K562 (cell line): ENCODE results near the gene LRMDA. TPM values are rescaled to one million over a fixed set of nuclear protein-coding genes. Genes with fewer than 3 reads are reported as not detected.

Experiments used
- ATAC-seq: fragments of 200-7000 bp; cut with Tn5 transposase; 3 replicates; pipeline ENCODE4 v1.9.1; 2020; ENCODE audit warnings: moderate library complexity
- BruUV-seq: library from RNA; stranded (reverse); fragments of 400-500 nt; replicated peaks from 2 replicates; lab custom pipeline; 2021; lab: Mats Ljungman, UMichigan
- CTCF ChIA-PET: fragments of 300-600 bp; formaldehyde crosslinking; extraction: SDS; loops from one replicate; lab custom pipeline; 2021; ENCODE audit warnings: low intra/inter-chr PET ratio; lab: Yijun Ruan, JAX
- POLR2A ChIA-PET: fragments of 300-600, 350-650 bp; sonication (Branson Sonifier 250); formaldehyde crosslinking; extraction: SDS; loops from one replicate; lab custom pipeline; 2021; ENCODE audit warnings: antibody characterized with exemption, inconsistent platforms; lab: Yijun Ruan, JAX
- DNase-seq, 4 experiments: peaks; one replicate each; pipeline versions ENCODE4 v3.0.0 to v3.0.0-alpha.2; 2011 to 2018; ENCODE audit warnings: low spot score in 3 of 4, mixed read lengths in 3 of 4; ENCODE audit errors: extremely low read depth in 1 of 4
- FAIRE-seq: peaks from 2 replicates; lab custom pipeline; 2011; peaks lifted over from hg19 to GRCh38; lab: Jason Lieb, UNC
- H2AFZ ChIP-seq: 2 replicates; pipeline ENCODE4 v1.6.0; 2011; ENCODE audit warnings: low read depth, low read length, control low read depth, inconsistent platforms
- H3K27ac ChIP-seq: fragments of 200-600 bp; 3 replicates; pipeline ENCODE4 v1.8.0; 2011; ENCODE audit warnings: low read depth, mild to moderate bottlenecking, control low read depth, inconsistent platforms, low read length, moderate library complexity, mixed read lengths; ENCODE audit errors: extremely low read depth
- H3K27me3 ChIP-seq, 2 experiments: fragments of 300-600 bp in 1 of 2; 2 replicates in 1 of 2; 3 replicates in 1 of 2; pipeline versions ENCODE4 v1.6.0 to v1.8.0; 2011; ENCODE audit warnings: inconsistent platforms in 2 of 2, low read length in 2 of 2, mild to moderate bottlenecking in 1 of 2, mixed read lengths in 1 of 2, moderate library complexity in 1 of 2; ENCODE audit not compliant: control insufficient read depth in 2 of 2, insufficient read depth in 2 of 2
- H3K36me3 ChIP-seq: fragments of 300-600 bp; 3 replicates; pipeline ENCODE4 v1.8.0; 2011; ENCODE audit warnings: mild to moderate bottlenecking, low read length, inconsistent platforms; ENCODE audit not compliant: control insufficient read depth, insufficient read depth
- H3K4me1 ChIP-seq, 2 experiments: fragments of 200-600 bp in 1 of 2; replicated peaks in 1 of 2; 2 replicates in 1 of 2; 3 replicates in 1 of 2; pipeline versions ENCODE4 v1.5.1 to v1.8.0; 2011; ENCODE audit warnings: inconsistent platforms in 2 of 2, low read length in 2 of 2, mild to moderate bottlenecking in 1 of 2, mixed read lengths in 1 of 2, moderate library complexity in 1 of 2; ENCODE audit not compliant: control insufficient read depth in 2 of 2, insufficient read depth in 2 of 2
- H3K4me2 ChIP-seq: 2 replicates; pipeline ENCODE4 v1.6.1; 2011; ENCODE audit warnings: low read length, control low read depth, inconsistent platforms, mixed read lengths; ENCODE audit not compliant: insufficient read depth
- H3K4me3 ChIP-seq: fragments of 200-600 bp; sonication (generic), shearing (Covaris generic); 2 replicates; pipeline ENCODE4 v1.5.1; 2016; ENCODE audit warnings: control low read depth, inconsistent platforms
- H3K79me2 ChIP-seq: fragments of 200-600 bp; 3 replicates; pipeline ENCODE4 v1.8.0; 2011; ENCODE audit warnings: low read length, inconsistent platforms; ENCODE audit not compliant: control insufficient read depth, insufficient read depth
- H3K9ac ChIP-seq, 2 experiments: 2 replicates each; pipeline versions ENCODE4 v1.6.0 to v1.6.1; 2011; ENCODE audit warnings: low read depth in 2 of 2, low read length in 2 of 2, control low read depth in 1 of 2, inconsistent platforms in 1 of 2, mild to moderate bottlenecking in 1 of 2, mixed read lengths in 1 of 2; ENCODE audit not compliant: insufficient read depth in 1 of 2
- H3K9me1 ChIP-seq: one replicate; pipeline ENCODE4 v1.6.0; 2011; ENCODE audit warnings: inconsistent platforms, mild to moderate bottlenecking, low read length, moderate library complexity; ENCODE audit not compliant: control insufficient read depth, insufficient read depth
- H3K9me3 ChIP-seq: replicated peaks from 2 replicates; pipeline ENCODE4 v1.5.1; 2011; ENCODE audit warnings: low read depth, low read length, inconsistent platforms; ENCODE audit not compliant: control insufficient read depth, insufficient read depth
- H4K20me1 ChIP-seq: replicated peaks from 2 replicates; pipeline ENCODE4 v1.6.1; 2011; ENCODE audit warnings: low read length, inconsistent platforms, mixed read lengths; ENCODE audit not compliant: control insufficient read depth, insufficient read depth
- MTA1 ChIP-seq: fragments of 450-650 bp; IDR thresholded peaks from 2 replicates; pipeline ENCODE4 v1.6.1; 2017; ENCODE audit warnings: borderline replicate concordance
- NR1H2 ChIP-seq: sonication (generic); formaldehyde crosslinking; IDR thresholded peaks from 2 replicates; pipeline ENCODE4 v1.4.0; 2020; ENCODE audit warnings: mild to moderate bottlenecking, missing genetic modification reagents
- PURB ChIP-seq: sonication (generic); formaldehyde crosslinking; IDR thresholded peaks from 2 replicates; pipeline ENCODE4 v1.9.0; 2021; ENCODE audit warnings: low read depth, mild to moderate bottlenecking, missing genetic modification reagents
- TCF7L2 ChIP-seq: fragments of 150-350 bp; IDR thresholded peaks from 2 replicates; pipeline ENCODE4 v1.6.1; 2016; ENCODE audit warnings: low read depth, mild to moderate bottlenecking, low read length, moderate library complexity
- WGBS: fragments of 100-300 bp; shearing (Covaris generic); methylation state at CpG from one replicate; pipeline ENCODE4 v1.1.6; 2016; ENCODE audit warnings: low coverage, mixed read lengths; ENCODE audit not compliant: insufficient coverage; ENCODE audit errors: missing lambda C conversion rate; 5-methylcytosine and 5-hydroxymethylcytosine counted together
- in situ Hi-C: fragments of 300-500 bp; cut with MboI; formaldehyde crosslinking; loops from 4 replicates; pipeline ENCODE4 v1.15.0; 2018; ENCODE audit warnings: inconsistent platforms, mixed read lengths
- intact Hi-C: fragments of 100-400 bp; cut with micrococcal nuclease; formaldehyde crosslinking; loops from 2 replicates; pipeline ENCODE4 v1.14.2; 2022
- polyA plus RNA-seq, 8 experiments: library from polyadenylated mRNA; depleted of rRNA in 4 of 8; stranded (reverse) in 5 of 8; unstranded in 3 of 8; fragments of >200 nt; fragmentation: Nextera tagmentation in 2 of 8; fragmentation: Illumina TruSeq in 1 of 8; extraction: Ambion mirVana in 2 of 8; extraction: Trizol in 1 of 8; gene quantifications; 2 replicates each; pipeline versions ENCODE4 v1.2.1 to v1.2.3, GENCODE V29; 2011 to 2014; ENCODE audit warnings: inconsistent platforms in 1 of 8, missing spikeins in 1 of 8
- total RNA-seq, 7 experiments: library from RNA; depleted of rRNA in 6 of 7; stranded (reverse); fragments of >200 nt in 6 of 7; fragmentation: Illumina TruSeq in 2 of 7; extraction: Trizol in 2 of 7; gene quantifications; 2 replicates each; pipeline versions ENCODE4 v1.2.1 to v1.2.3, GENCODE V29; 2011 to 2021; ENCODE audit warnings: low replicate concordance in 1 of 7
- TF ChIP-seq, protein P1 (sequence below), 2 experiments: IDR thresholded peaks; 2 replicates each; pipeline ENCODE4 v1.6.1; 2012; ENCODE audit warnings: improper control_type of control experiment in 2 of 2, low read depth in 2 of 2, low read length in 2 of 2, borderline replicate concordance in 1 of 2

Gene LRMDA
- total and polyA plus RNA-seq, 9 of the 15 experiments (the other 6 are each of a cell fraction or from before 2014, with no cell fraction given): 0.25 TPM; not detected in 8

DNA sequence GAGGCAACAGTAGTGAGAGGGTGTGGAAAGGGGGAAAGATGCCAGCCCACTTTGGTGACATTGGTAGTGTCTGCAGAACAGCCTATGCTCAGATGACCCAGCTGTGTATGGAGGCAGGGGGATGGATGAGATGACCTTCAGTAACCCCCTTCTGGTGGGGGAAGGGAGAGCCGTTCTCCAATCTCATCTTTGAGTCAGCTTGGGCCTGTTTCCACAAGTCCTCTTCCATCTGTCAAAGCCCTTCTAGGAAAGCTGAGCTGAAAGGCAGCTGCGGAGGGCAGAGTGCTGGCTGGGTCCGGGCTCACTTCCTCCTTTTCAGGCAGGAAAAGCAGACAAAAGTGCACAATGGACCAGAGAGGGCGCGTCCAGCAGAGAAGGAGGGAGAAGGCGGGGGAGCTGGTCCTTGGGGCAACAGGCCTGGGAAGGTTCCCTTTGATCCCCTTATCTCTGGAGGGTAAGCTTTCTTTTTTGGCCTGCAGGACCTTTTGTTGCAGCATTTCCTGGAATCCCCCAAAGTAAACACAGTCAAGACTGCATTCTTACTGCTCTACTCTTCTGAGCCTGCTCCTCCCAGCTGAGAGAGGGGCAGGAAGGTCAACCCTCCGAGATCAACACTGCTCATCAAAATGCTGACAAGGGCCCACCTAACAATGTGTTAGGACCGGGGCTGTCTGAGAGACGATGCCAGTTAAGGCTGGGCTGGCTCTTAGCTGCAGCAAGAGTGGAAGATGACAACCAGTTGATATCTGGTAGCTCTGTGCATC lies 1.2 kb upstream of the LRMDA start (continued):
- TF ChIP-seq TCF7L2 (0 out of 2 replicates have a peak, but pooled peaks have one; percentile 70), MTA1 (no peak)

DNA sequence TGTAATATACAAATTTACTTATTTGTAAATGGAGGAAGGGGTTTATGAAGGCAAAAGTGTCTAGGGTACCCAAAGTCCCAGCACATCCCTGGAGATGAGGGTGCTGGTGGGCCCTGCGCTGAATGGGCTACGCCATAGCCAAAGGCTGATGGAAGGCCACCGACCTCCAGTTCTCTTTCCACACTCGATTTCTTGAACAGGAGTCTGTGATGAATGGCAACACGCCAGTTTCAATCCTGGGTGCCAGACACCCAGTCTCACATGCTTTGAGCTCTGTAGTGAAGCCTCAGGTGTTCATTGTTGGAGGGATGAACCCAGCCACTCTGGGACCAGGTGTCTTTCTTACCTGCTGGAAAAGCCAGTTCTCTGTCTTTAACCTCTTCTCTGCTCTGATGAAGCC lies 752 bp downstream of the LRMDA start:
- ATAC-seq: no peak
- H3K9me1 ChIP-seq: no peaks in the 10 kb centered on the region
- no peaks in the 10 kb centered on the region for H3K36me3 ChIP-seq
- CTCF ChIA-PET: no interaction called here
- no peak overlapping the region for H2AFZ ChIP-seq
- H3K4me1 ChIP-seq: peaks cover 6 to 14% of the 10 kb centered on the region in 2 experiments; a peak in 4 of 5 replicates
- H3K27me3 ChIP-seq: peaks cover 17 to 50% of the 10 kb centered on the region in 2 experiments
- TF ChIP-seq PURB (CRISPR knock-in tag) (no peak), NR1H2 (CRISPR knock-in tag) (no peak)
- TF ChIP-seq, protein P1, sequence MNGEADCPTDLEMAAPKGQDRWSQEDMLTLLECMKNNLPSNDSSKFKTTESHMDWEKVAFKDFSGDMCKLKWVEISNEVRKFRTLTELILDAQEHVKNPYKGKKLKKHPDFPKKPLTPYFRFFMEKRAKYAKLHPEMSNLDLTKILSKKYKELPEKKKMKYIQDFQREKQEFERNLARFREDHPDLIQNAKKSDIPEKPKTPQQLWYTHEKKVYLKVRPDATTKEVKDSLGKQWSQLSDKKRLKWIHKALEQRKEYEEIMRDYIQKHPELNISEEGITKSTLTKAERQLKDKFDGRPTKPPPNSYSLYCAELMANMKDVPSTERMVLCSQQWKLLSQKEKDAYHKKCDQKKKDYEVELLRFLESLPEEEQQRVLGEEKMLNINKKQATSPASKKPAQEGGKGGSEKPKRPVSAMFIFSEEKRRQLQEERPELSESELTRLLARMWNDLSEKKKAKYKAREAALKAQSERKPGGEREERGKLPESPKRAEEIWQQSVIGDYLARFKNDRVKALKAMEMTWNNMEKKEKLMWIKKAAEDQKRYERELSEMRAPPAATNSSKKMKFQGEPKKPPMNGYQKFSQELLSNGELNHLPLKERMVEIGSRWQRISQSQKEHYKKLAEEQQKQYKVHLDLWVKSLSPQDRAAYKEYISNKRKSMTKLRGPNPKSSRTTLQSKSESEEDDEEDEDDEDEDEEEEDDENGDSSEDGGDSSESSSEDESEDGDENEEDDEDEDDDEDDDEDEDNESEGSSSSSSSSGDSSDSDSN (IDR thresholded peaks at IDR 0.05; ENCODE audit: borderline replicate concordance in 1 of 2, low read depth in 2 of 2, low read length in 2 of 2): no peak
- intact Hi-C loops: no loop called here
- H3K9me3 ChIP-seq: no peaks in the 10 kb centered on the region
- POLR2A ChIA-PET: interaction anchor here (0.6 to 0.8 kb wide), 2 partner anchors 49 to 209 kb away, joined by 3 read pairs; no protein-coding TSS in a partner anchor
- no peak overlapping the region for H3K4me2 ChIP-seq
- DNase-seq: no peak
- no peak for FAIRE-seq
- no peak overlapping the region for H3K4me3 ChIP-seq
- in situ Hi-C loops: no loop called here
- H4K20me1 ChIP-seq: no peaks in the 10 kb centered on the region
- no peaks in the 10 kb centered on the region for H3K79me2 ChIP-seq
- no peak overlapping the region for H3K27ac ChIP-seq
- H3K9ac ChIP-seq: no peak overlapping the region
- no TSS peak for BruUV-seq
- 1% methylated on average over 5 of the region's 5 CpGs for WGBS
